ENCODE measurements around the gene PPP1R3E. TPM values are rescaled to one million over a fixed set of nuclear protein-coding genes. Genes with fewer than 3 reads are reported as not detected.

The PPP1R3E gene
- total and polyA plus RNA-seq, 2 of the 13 experiments (the other 11 are each of a cell fraction or from before 2014, with no cell fraction given) = 16.5 to 26.5 TPM

DNA sequence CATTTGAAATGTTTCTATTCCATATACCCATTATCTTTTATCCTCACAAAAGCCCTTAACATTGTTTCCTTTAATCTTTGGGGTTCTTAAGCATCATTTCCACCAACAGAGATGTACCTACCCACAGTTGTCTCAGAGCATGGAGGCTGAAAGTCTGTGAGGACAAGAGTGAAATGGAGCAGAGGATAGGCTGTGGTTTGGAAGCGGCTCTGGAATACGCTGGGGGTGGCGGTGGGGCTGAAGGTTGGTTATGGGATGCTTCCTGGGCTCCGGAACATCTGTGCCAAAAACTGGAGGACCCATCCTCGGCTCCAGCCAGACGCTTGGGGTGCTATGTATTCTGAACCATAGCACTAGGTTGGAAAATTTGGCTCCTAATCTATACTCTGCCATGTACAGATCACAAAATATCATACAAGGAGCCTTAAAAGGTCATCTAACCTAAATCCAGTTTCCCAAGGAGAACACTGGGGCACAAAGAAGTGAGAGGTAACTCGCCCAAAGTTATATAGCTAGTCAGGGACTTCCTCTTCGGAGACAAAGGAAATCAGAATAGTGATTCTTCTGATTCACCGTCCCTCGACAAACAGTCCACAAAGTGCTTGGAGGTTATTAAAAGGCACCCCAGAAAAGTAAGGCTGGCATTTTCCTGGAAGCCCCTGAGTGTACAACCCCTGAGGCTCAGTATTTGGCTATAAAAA, 2.5 kb downstream of the PPP1R3E start (continued):
- TF ChIP-seq, protein P1, sequence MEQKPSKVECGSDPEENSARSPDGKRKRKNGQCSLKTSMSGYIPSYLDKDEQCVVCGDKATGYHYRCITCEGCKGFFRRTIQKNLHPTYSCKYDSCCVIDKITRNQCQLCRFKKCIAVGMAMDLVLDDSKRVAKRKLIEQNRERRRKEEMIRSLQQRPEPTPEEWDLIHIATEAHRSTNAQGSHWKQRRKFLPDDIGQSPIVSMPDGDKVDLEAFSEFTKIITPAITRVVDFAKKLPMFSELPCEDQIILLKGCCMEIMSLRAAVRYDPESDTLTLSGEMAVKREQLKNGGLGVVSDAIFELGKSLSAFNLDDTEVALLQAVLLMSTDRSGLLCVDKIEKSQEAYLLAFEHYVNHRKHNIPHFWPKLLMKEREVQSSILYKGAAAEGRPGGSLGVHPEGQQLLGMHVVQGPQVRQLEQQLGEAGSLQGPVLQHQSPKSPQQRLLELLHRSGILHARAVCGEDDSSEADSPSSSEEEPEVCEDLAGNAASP (CRISPR knock-in tag; IDR thresholded peaks at IDR 0.05; ENCODE audit: borderline replicate concordance) = no peak
- TF ChIP-seq BCL3 (CRISPR knock-in tag; IDR thresholded peaks at IDR 0.05) = no peak
- no peak for TF ChIP-seq PHF20 (CRISPR knock-in tag; IDR thresholded peaks at IDR 0.05)
- no peak for TF ChIP-seq MTA1 (CRISPR knock-in tag; IDR thresholded peaks at IDR 0.05; ENCODE audit: borderline replicate concordance)
- TF ChIP-seq ZNF205 (CRISPR knock-in tag; IDR thresholded peaks at IDR 0.05) = no peak
- TF ChIP-seq ZBTB2 (CRISPR knock-in tag; IDR thresholded peaks at IDR 0.05; ENCODE audit: low read depth) = no peak
- peak; percentile 27; the same call in 1 of the 2 replicates for TF ChIP-seq ZNF788 (CRISPR knock-in tag; IDR thresholded peaks at IDR 0.05; ENCODE audit: borderline replicate concordance)
- TF ChIP-seq ZNF335 (CRISPR knock-in tag; IDR thresholded peaks at IDR 0.05) = peak; percentile 3; the same call in 1 of the 2 replicates
- 0 out of 2 replicates have a peak, but pooled peaks have one; percentile 31 for TF ChIP-seq MAF1 (CRISPR knock-in tag; IDR thresholded peaks at IDR 0.05; ENCODE audit: borderline replicate concordance)
- TF ChIP-seq ZC3H4 (CRISPR knock-in tag; IDR thresholded peaks at IDR 0.05; ENCODE audit: borderline replicate concordance) = no peak
- TF ChIP-seq HIVEP1 (CRISPR knock-in tag; IDR thresholded peaks at IDR 0.05) = no peak
- no peak for TF ChIP-seq HDAC2 (CRISPR knock-in tag; IDR thresholded peaks at IDR 0.05)
- TF ChIP-seq ETS1 (CRISPR knock-in tag; IDR thresholded peaks at IDR 0.05) = no peak
- no peak for TF ChIP-seq RXRB (CRISPR knock-in tag; IDR thresholded peaks at IDR 0.05; ENCODE audit: borderline replicate concordance)
- peak; percentile 37; the same call in 1 of the 2 replicates for TF ChIP-seq ZNF143 (CRISPR knock-in tag; IDR thresholded peaks at IDR 0.05)
- TF ChIP-seq SALL1 (CRISPR knock-in tag; IDR thresholded peaks at IDR 0.05) = no peak
- 0 out of 2 replicates have a peak, but pooled peaks have one; percentile 28 for TF ChIP-seq ZNF263 (CRISPR knock-in tag; IDR thresholded peaks at IDR 0.05)
- TF ChIP-seq TRIM24 (CRISPR knock-in tag; IDR thresholded peaks at IDR 0.05) = no peak
- TF ChIP-seq SAP130 (CRISPR knock-in tag; IDR thresholded peaks at IDR 0.05; ENCODE audit: low read depth) = no peak
- 0 out of 2 replicates have a peak, but pooled peaks have one; percentile 37 for TF ChIP-seq RBFOX2 (IDR thresholded peaks at IDR 0.05; ENCODE audit: low read depth, low read length)
- TF ChIP-seq TIGD3 (CRISPR knock-in tag; IDR thresholded peaks at IDR 0.05; ENCODE audit: borderline replicate concordance) = 0 out of 2 replicates have a peak, but pooled peaks have one; percentile 40
- TF ChIP-seq ZMAT5 (CRISPR knock-in tag; IDR thresholded peaks at IDR 0.05; ENCODE audit: borderline replicate concordance, low read depth) = no peak
- TF ChIP-seq ZNF235 (CRISPR knock-in tag; IDR thresholded peaks at IDR 0.05; ENCODE audit: borderline replicate concordance) = no peak
